ENCODE measurements around the gene ARL15.
"Not testable (repeated sequence)": the region's sequence is repeated elsewhere in the genome, so short reads cannot be mapped to it uniquely, and the experiment has no call there.

- TF ChIP-seq CTCF (conservative IDR thresholded peaks at IDR 0.05); EZH2 (IDR thresholded peaks at IDR 0.05; ENCODE audit: low read depth): not testable (repeated sequence)
These were observed 473.4 kb downstream of the ARL15 start for GRCh38 chr5:53836851-53837430.
